CD14-positive monocyte (primary cell): Measurements from ENCODE around the gene PDE6H. TPM values are rescaled to one million over a fixed set of nuclear protein-coding genes. Genes with fewer than 3 reads are reported as not detected.
A peak's percentile ranks its signal among the peaks of the same experiment; 100 is the strongest.

Source experiments
- DNase-seq, 3 donors: peaks; one replicate each; pipeline ENCODE4 v3.0.0-alpha.2; 2011 to 2022
- H2AFZ ChIP-seq: 2 replicates; pipeline ENCODE4 v1.6.0; 2012; ENCODE audit warnings: mild to moderate bottlenecking, low read depth, low read length, inconsistent platforms; ENCODE audit not compliant: insufficient read depth, poor library complexity, severe bottlenecking
- H3K27ac ChIP-seq, 2 donors: 1 replicate in 1 of 2; 2 replicates in 1 of 2; pipeline ENCODE4 v1.5.1; 2012 to 2013; ENCODE audit warnings: low read length in 2 of 2, control low read depth in 1 of 2, inconsistent platforms in 1 of 2, low read depth in 1 of 2, mild to moderate bottlenecking in 1 of 2
- H3K27me3 ChIP-seq, 2 donors: one replicate each; pipeline versions ENCODE4 v1.6.0 to v1.6.1; 2011 to 2013; ENCODE audit warnings: low read length in 2 of 2; ENCODE audit not compliant: control insufficient read depth in 2 of 2, insufficient read depth in 2 of 2
- H3K36me3 ChIP-seq, 2 donors: replicated peaks in 1 of 2; 1 replicate in 1 of 2; 2 replicates in 1 of 2; pipeline versions ENCODE4 v1.5.1 to v1.6.1; 2012 to 2013; ENCODE audit warnings: low read length in 2 of 2, control low read depth in 1 of 2, inconsistent platforms in 1 of 2, mild to moderate bottlenecking in 1 of 2; ENCODE audit not compliant: insufficient read depth in 2 of 2, control insufficient read depth in 1 of 2
- H3K4me1 ChIP-seq, 2 donors: 1 replicate in 1 of 2; 2 replicates in 1 of 2; pipeline versions ENCODE4 v1.5.1 to v1.6.1; 2012 to 2013; ENCODE audit warnings: low read length in 2 of 2, control low read depth in 1 of 2, inconsistent platforms in 1 of 2, mild to moderate bottlenecking in 1 of 2, moderate library complexity in 1 of 2; ENCODE audit not compliant: insufficient read depth in 2 of 2, control insufficient read depth in 1 of 2
- H3K4me2 ChIP-seq: replicated peaks from 2 replicates; pipeline ENCODE3; 2012; ENCODE audit warnings: low read length, moderate library complexity, mild to moderate bottlenecking; ENCODE audit not compliant: poor library complexity, severe bottlenecking; ENCODE audit errors: extremely low read depth
- H3K4me3 ChIP-seq, 3 experiments: fragments of 200-600 bp in 1 of 3; sonication (generic) in 1 of 3; replicated peaks in 1 of 3; 1 replicate in 2 of 3; 2 replicates in 1 of 3; pipeline ENCODE4 v1.5.1; 2011 to 2013; ENCODE audit warnings: low read length in 3 of 3, mild to moderate bottlenecking in 3 of 3, control low read depth in 2 of 3, low read depth in 2 of 3, inconsistent platforms in 1 of 3, moderate library complexity in 1 of 3
- H3K79me2 ChIP-seq: 2 replicates; pipeline ENCODE4 v1.6.0; 2012; ENCODE audit warnings: mild to moderate bottlenecking, control low read depth, inconsistent platforms, low read length, moderate library complexity; ENCODE audit not compliant: insufficient read depth
- H3K9ac ChIP-seq: 2 replicates; pipeline ENCODE4 v1.6.0; 2017; ENCODE audit warnings: low read length, mild to moderate bottlenecking; ENCODE audit not compliant: insufficient read depth, poor library complexity, severe bottlenecking
- H3K9me3 ChIP-seq, 2 donors: replicated peaks in 1 of 2; 1 replicate in 1 of 2; 2 replicates in 1 of 2; pipeline versions ENCODE4 v1.5.1 to v1.6.1; 2012 to 2013; ENCODE audit warnings: low read length in 2 of 2, control low read depth in 1 of 2; ENCODE audit not compliant: control insufficient read depth in 1 of 2, insufficient read depth in 1 of 2
- H4K20me1 ChIP-seq: 2 replicates; pipeline ENCODE4 v1.6.0; 2012; ENCODE audit warnings: mild to moderate bottlenecking, low read length, control low read depth, moderate library complexity; ENCODE audit not compliant: insufficient read depth
- H3K27ac Mint-ChIP-seq, 7 donors: one replicate each; pipeline ENCODE4 v1.8.0; 2020; ENCODE audit warnings: mild to moderate bottlenecking in 7 of 7, mixed read lengths in 7 of 7, moderate library complexity in 6 of 7, inconsistent platforms in 2 of 7
- H3K27me3 Mint-ChIP-seq, 3 donors: one replicate each; pipeline ENCODE4 v1.8.0; 2021 to 2022; ENCODE audit warnings: low read depth in 3 of 3, mild to moderate bottlenecking in 3 of 3, mixed read lengths in 3 of 3, moderate library complexity in 3 of 3, inconsistent platforms in 1 of 3
- H3K36me3 Mint-ChIP-seq, 2 donors: one replicate each; pipeline ENCODE4 v1.8.0; 2020; ENCODE audit warnings: mixed read lengths in 2 of 2, inconsistent platforms in 1 of 2, mild to moderate bottlenecking in 1 of 2
- H3K4me1 Mint-ChIP-seq: one replicate; pipeline ENCODE4 v1.8.0; 2020; ENCODE audit warnings: mild to moderate bottlenecking, mixed read lengths
- H3K4me3 Mint-ChIP-seq, 2 donors: one replicate each; pipeline ENCODE4 v1.8.0; 2020; ENCODE audit warnings: mild to moderate bottlenecking in 2 of 2, mixed read lengths in 2 of 2, moderate library complexity in 1 of 2
- H3K9me3 Mint-ChIP-seq, 7 donors: one replicate each; pipeline ENCODE4 v1.8.0; 2020 to 2022; ENCODE audit warnings: mixed read lengths in 7 of 7, mild to moderate bottlenecking in 6 of 7, moderate library complexity in 6 of 7, inconsistent platforms in 2 of 7
- WGBS: methylation state at CpG from one replicate; pipeline ENCODE4 v1.1.5; 2013; ENCODE audit warnings: missing lambda C conversion rate; ENCODE audit not compliant: insufficient coverage; 5-methylcytosine and 5-hydroxymethylcytosine counted together
- intact Hi-C, 2 donors: fragments of 100-400 bp; cut with micrococcal nuclease; formaldehyde crosslinking; loops; one replicate each; pipeline versions ENCODE4 v1.15.0 to v1.15.1; 2023
- polyA plus RNA-seq, 3 donors: library from polyadenylated mRNA; depleted of rRNA in 1 of 3; unstranded in 2 of 3; stranded (reverse) in 1 of 3; fragments of 300-500 nt in 2 of 3; fragments of >200 nt in 1 of 3; fragmentation: Illumina TruSeq in 2 of 3; gene quantifications; 1 replicate in 2 of 3; 2 replicates in 1 of 3; pipeline ENCODE4 v1.2.3, GENCODE V29; 2012 to 2021
- TF ChIP-seq, protein P1 (sequence below): fragments of 200-600 bp; IDR thresholded peaks from one replicate; pipeline ENCODE4 v1.8.0; 2022; ENCODE audit warnings: antibody characterized with exemption, mild to moderate bottlenecking

Gene PDE6H
- polyA plus RNA-seq, 3 donors: 0.33 to 0.56 TPM; not detected in 1

DNA sequence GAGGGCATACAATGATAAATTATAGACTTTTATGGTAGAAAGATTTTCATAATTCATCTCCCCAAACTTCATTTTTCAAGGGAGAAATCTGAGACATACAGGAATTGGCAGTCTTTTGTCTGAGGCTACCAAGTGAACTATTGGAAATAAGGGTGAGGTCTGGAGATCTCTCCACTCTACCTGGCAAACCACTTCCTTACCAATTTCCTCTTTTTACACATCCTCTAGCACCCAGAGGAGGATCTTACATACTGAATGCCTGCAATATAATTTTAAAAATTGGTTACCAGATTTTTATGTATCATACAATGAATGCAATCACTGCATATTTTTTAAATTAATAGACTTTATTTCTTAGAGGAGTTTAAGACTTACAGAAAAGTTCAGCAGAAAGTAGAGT, 6.6 kb downstream of the PDE6H start:
- Histone ChIP-seq H3K4me1 (peaks cover 79 to 81% of the 10 kb centered on the region in 2 donors), H3K4me3 (no peak overlapping the region), H3K36me3 (no peaks in the 10 kb centered on the region), H3K9ac (no peak overlapping the region), H3K27me3 (no peaks in the 10 kb centered on the region), H3K79me2 (peaks cover 11% of the 10 kb centered on the region), H3K4me2 (no peak overlapping the region), H3K9me3 (no peaks in the 10 kb centered on the region), H4K20me1 (no peaks in the 10 kb centered on the region), H2AFZ (no peak overlapping the region), H3K27ac (peak overlapping the region in 1 of 2 donors; percentile 4)
- no peaks in the 10 kb centered on the region for H3K27me3 Mint-ChIP-seq
- H3K4me1 Mint-ChIP-seq: peaks cover 78% of the 10 kb centered on the region
- H3K4me3 Mint-ChIP-seq: no peak overlapping the region
- no peaks in the 10 kb centered on the region for H3K9me3 Mint-ChIP-seq
- intact Hi-C loops: no loop called here
- no peak for DNase-seq
- H3K27ac Mint-ChIP-seq: peak overlapping the region in 2 of 7 donors; percentile 8 to 95
- no peaks in the 10 kb centered on the region for H3K36me3 Mint-ChIP-seq
- TF ChIP-seq, protein P1, sequence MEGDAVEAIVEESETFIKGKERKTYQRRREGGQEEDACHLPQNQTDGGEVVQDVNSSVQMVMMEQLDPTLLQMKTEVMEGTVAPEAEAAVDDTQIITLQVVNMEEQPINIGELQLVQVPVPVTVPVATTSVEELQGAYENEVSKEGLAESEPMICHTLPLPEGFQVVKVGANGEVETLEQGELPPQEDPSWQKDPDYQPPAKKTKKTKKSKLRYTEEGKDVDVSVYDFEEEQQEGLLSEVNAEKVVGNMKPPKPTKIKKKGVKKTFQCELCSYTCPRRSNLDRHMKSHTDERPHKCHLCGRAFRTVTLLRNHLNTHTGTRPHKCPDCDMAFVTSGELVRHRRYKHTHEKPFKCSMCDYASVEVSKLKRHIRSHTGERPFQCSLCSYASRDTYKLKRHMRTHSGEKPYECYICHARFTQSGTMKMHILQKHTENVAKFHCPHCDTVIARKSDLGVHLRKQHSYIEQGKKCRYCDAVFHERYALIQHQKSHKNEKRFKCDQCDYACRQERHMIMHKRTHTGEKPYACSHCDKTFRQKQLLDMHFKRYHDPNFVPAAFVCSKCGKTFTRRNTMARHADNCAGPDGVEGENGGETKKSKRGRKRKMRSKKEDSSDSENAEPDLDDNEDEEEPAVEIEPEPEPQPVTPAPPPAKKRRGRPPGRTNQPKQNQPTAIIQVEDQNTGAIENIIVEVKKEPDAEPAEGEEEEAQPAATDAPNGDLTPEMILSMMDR: no peak

DNA sequence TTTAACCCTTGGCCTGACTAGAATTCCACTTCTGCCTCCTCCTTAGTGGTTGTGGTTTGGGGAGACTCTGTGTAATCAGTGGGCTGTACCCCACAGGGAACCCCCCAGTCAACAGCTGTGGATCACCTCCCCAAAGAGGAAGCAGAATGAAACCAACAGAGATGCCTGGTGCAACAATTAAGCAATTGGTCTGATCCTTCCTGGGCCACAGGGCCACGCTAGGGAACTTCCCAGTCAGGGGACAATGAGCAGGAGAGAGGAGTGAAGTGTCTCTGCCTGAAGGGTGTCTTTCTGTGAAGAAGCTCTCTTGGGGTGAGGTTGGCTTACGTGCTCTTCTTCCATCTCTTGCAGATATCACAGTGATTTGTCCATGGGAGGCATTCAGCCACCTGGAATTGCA, 8.2 kb downstream of the PDE6H start:
- no peaks in the 10 kb centered on the region for H3K9me3 Mint-ChIP-seq
- peak overlapping the region; percentile 95 to 100 (median 99) for H3K27ac Mint-ChIP-seq
- peak overlapping the region; percentile 74 for H3K4me2 ChIP-seq
- intact Hi-C loops: loop anchor here in 1 of 2 donors (2.0 kb wide), 1 partner anchor 20 kb away; the partner anchor contains the start of gene ARHGDIB
- H3K4me3 ChIP-seq: peak overlapping the region; percentile 19 to 69 (median 69)
- TF ChIP-seq, protein P1: no peak
- peak overlapping the region; percentile 71 for H3K9ac ChIP-seq
- WGBS: 0% methylated on average over 1 of the region's 2 CpGs
- H3K27me3 Mint-ChIP-seq: no peaks in the 10 kb centered on the region
- H2AFZ ChIP-seq: no peak overlapping the region
- DNase-seq: peak; percentile 92 to 99 (median 97)
- H3K36me3 Mint-ChIP-seq: no peaks in the 10 kb centered on the region
- peaks cover 20% of the 10 kb centered on the region for H3K79me2 ChIP-seq
- no peaks in the 10 kb centered on the region for H3K9me3 ChIP-seq
- no peaks in the 10 kb centered on the region for H3K36me3 ChIP-seq
- H3K27me3 ChIP-seq: no peaks in the 10 kb centered on the region
- H4K20me1 ChIP-seq: no peaks in the 10 kb centered on the region
- peaks cover 77% of the 10 kb centered on the region for H3K4me1 Mint-ChIP-seq
- peaks cover 74 to 78% of the 10 kb centered on the region in 2 donors for H3K4me1 ChIP-seq
- peak overlapping the region; percentile 91 to 98 for H3K27ac ChIP-seq
- H3K4me3 Mint-ChIP-seq: peak overlapping the region; percentile 62 to 89
